HepG2 (cell line): Measurements from ENCODE around the gene STN1. TPM values are rescaled to one million over a fixed set of nuclear protein-coding genes. Genes with fewer than 3 reads are reported as not detected.
A peak's percentile ranks its signal among the peaks of the same experiment; 100 is the strongest.

Source experiments
- ATAC-seq: fragments of 200-7000 bp; cut with Tn5 transposase; 3 replicates; pipeline ENCODE4 v1.9.1; 2020; ENCODE audit warnings: mild to moderate bottlenecking, moderate library complexity
- BruUV-seq: library from RNA; stranded (reverse); fragments of 400-500 nt; replicated peaks from 2 replicates; lab custom pipeline; 2021; lab: Mats Ljungman, UMichigan
- CTCF ChIA-PET: fragments of 300-600 bp; formaldehyde crosslinking; extraction: SDS; loops from one replicate; lab custom pipeline; 2021; ENCODE audit warnings: low total read pairs, inconsistent platforms, low intra/inter-chr PET ratio; lab: Yijun Ruan, JAX
- POLR2A ChIA-PET: fragments of 350-600 bp; sonication (Branson Sonifier 250); formaldehyde crosslinking; loops from one replicate; lab custom pipeline; 2020; ENCODE audit warnings: antibody characterized with exemption, inconsistent platforms; lab: Yijun Ruan, JAX
- DNase-seq: peaks from one replicate; pipeline ENCODE4 v3.0.0-alpha.2; 2015; ENCODE audit warnings: low spot score
- FAIRE-seq: peaks from 3 replicates; lab custom pipeline; 2011; peaks lifted over from hg19 to GRCh38; lab: Jason Lieb, UNC
- H2AFZ ChIP-seq: one replicate; pipeline ENCODE4 v1.6.1; 2011; ENCODE audit warnings: low read length, inconsistent platforms
- H3K27ac ChIP-seq: fragments of 300-600 bp; 3 replicates; pipeline ENCODE4 v1.8.0; 2011; ENCODE audit warnings: mixed run types, mild to moderate bottlenecking, mixed read lengths, low read length, inconsistent platforms; ENCODE audit not compliant: insufficient read depth; ENCODE audit errors: extremely low read length
- H3K27me3 ChIP-seq, 2 experiments: fragments of 200-600 bp in 1 of 2; 2 replicates in 1 of 2; 3 replicates in 1 of 2; pipeline versions ENCODE4 v1.6.0 to v1.8.0; 2011; ENCODE audit warnings: low read length in 2 of 2, mild to moderate bottlenecking in 2 of 2, moderate library complexity in 2 of 2, inconsistent platforms in 1 of 2; ENCODE audit not compliant: insufficient read depth in 2 of 2, control insufficient read depth in 1 of 2
- H3K36me3 ChIP-seq, 2 experiments: fragments of 200-600 bp in 1 of 2; replicated peaks in 1 of 2; 2 replicates in 1 of 2; 3 replicates in 1 of 2; pipeline versions ENCODE4 v1.5.1 to v1.8.0; 2011; ENCODE audit warnings: low read length in 2 of 2, inconsistent platforms in 1 of 2; ENCODE audit not compliant: insufficient read depth in 2 of 2, control insufficient read depth in 1 of 2
- H3K4me1 ChIP-seq: 2 replicates; pipeline ENCODE4 v1.5.1; 2012; ENCODE audit warnings: low read length, inconsistent platforms; ENCODE audit not compliant: insufficient read depth
- H3K4me2 ChIP-seq: 2 replicates; pipeline ENCODE4 v1.6.0; 2011; ENCODE audit warnings: low read depth, low read length, inconsistent platforms
- H3K4me3 ChIP-seq, 3 experiments: fragments of 200-600 bp in 1 of 3; sonication (generic), shearing (Covaris generic) in 1 of 3; replicated peaks in 1 of 3; 2 replicates each; pipeline ENCODE4 v1.5.1; 2011 to 2016; ENCODE audit warnings: low read length in 3 of 3, inconsistent platforms in 2 of 3, low read depth in 2 of 3, mild to moderate bottlenecking in 2 of 3, control low read depth in 1 of 3, mixed read lengths in 1 of 3; ENCODE audit not compliant: insufficient read depth in 1 of 3
- H3K79me2 ChIP-seq: one replicate; pipeline ENCODE4 v1.6.1; 2011; ENCODE audit warnings: low read length, inconsistent platforms; ENCODE audit not compliant: insufficient read depth
- H3K9ac ChIP-seq: 2 replicates; pipeline ENCODE4 v1.6.0; 2011; ENCODE audit warnings: mild to moderate bottlenecking, low read depth, low read length, inconsistent platforms; ENCODE audit not compliant: insufficient read depth
- H3K9me3 ChIP-seq: 2 replicates; pipeline ENCODE4 v1.5.1; 2012; ENCODE audit warnings: mild to moderate bottlenecking, low read length
- H4K20me1 ChIP-seq: 2 replicates; pipeline ENCODE4 v1.6.0; 2011; ENCODE audit warnings: inconsistent platforms, mild to moderate bottlenecking, low read length, moderate library complexity; ENCODE audit not compliant: insufficient read depth
- RAD51 ChIP-seq: fragments of 450-650 bp; IDR thresholded peaks from 2 replicates; pipeline ENCODE4 v1.6.1; 2016; ENCODE audit warnings: borderline replicate concordance
- REPIN1 ChIP-seq: sonication (generic); formaldehyde crosslinking; IDR thresholded peaks from 2 replicates; pipeline ENCODE4 v1.8.0; 2022; ENCODE audit warnings: missing genetic modification reagents, low read depth, mild to moderate bottlenecking, borderline replicate concordance
- ZNF577 ChIP-seq: sonication (generic); formaldehyde crosslinking; IDR thresholded peaks from 2 replicates; pipeline ENCODE4 v1.4.0; 2020; ENCODE audit warnings: mild to moderate bottlenecking, low read depth, missing genetic modification reagents, borderline replicate concordance
- WGBS: methylation state at CpG from one replicate; pipeline ENCODE4 v1.1.6; 2017; ENCODE audit warnings: low lambda C conversion rate; 5-methylcytosine and 5-hydroxymethylcytosine counted together
- in situ Hi-C: cut with HindIII; loops from 2 replicates; pipeline ENCODE4 v1.10.0; 2017; ENCODE audit warnings: low pct_unique_long_range_greater_than_20kb; ENCODE audit not compliant: extremely low pct_ligation_motif_present
- intact Hi-C: fragments of 100-400 bp; cut with micrococcal nuclease; formaldehyde crosslinking; loops from one replicate; pipeline ENCODE4 v1.10.0; 2022; ENCODE audit not compliant: unreplicated experiment
- polyA plus RNA-seq, 8 experiments: library from polyadenylated mRNA; depleted of rRNA in 3 of 8; stranded (reverse) in 7 of 8; unstranded in 1 of 8; fragments of >200 nt; fragmentation: Illumina TruSeq in 4 of 8; extraction: Trizol in 4 of 8; gene quantifications; 2 replicates each; pipeline versions ENCODE4 v1.2.1 to v1.2.3, GENCODE V29; 2011 to 2016; ENCODE audit warnings: low read depth in 4 of 8, missing spikeins in 1 of 8, mixed read lengths in 1 of 8; ENCODE audit not compliant: insufficient read depth in 1 of 8
- total RNA-seq, 5 experiments: library from RNA; depleted of rRNA; stranded (reverse); fragments of >200 nt; fragmentation: Illumina TruSeq; extraction: Trizol; gene quantifications; 2 replicates each; pipeline ENCODE4 v1.2.3, GENCODE V29; 2016; ENCODE audit warnings: low read depth in 1 of 5
- TF ChIP-seq, protein P1 (sequence below): sonication (generic); formaldehyde crosslinking; IDR thresholded peaks from 2 replicates; pipeline ENCODE4 v1.4.0; 2020; ENCODE audit warnings: missing genetic modification reagents

STN1 gene
- total and polyA plus RNA-seq, 2 of the 13 experiments (the other 11 are each of a cell fraction or from before 2014, with no cell fraction given): 17.6 to 22.7 TPM

DNA sequence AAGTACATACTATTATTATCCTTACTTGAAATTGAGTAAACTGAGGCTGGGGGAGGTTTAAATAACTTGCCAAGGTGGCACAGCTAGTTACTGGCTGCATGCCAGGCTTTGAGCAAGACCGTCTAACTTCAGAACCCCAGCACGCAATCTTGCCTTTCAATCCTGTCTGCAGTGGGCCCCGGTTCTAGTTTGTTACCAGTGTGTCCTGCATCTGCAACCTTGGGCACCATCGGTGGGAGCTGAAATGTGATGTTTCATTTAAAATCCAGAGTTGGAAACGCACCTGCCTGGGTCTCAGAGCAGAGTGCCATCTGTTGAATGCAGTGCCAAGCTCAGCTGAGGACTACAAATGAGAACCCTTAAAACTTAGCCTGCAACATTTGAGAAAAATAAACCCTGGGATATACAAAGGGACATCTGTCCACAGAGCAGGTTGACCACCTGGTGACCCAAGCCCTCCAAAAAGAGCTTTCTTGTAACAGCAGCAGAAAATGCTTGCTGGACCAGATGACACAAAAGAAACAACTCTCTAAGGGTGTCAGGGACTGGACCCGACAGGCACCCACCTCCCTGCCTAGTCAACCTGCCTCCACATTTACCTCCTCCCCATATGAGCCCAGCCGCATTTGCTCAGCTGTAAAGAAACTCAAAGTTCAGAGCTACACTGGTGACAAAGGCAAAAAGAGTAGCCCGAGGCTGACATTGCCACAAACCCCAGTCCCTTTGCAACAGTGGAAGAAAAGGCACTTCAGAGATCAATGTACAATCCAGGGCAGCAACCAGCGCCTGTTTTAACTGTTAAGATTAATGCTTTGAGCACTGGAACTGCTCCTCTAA is 64.3 kb downstream of the STN1 start (continued):
- no peak for TF ChIP-seq ZNF577 (CRISPR knock-in tag)
- TF ChIP-seq REPIN1: peak; percentile 5; the same call in 1 of the 2 replicates

DNA sequence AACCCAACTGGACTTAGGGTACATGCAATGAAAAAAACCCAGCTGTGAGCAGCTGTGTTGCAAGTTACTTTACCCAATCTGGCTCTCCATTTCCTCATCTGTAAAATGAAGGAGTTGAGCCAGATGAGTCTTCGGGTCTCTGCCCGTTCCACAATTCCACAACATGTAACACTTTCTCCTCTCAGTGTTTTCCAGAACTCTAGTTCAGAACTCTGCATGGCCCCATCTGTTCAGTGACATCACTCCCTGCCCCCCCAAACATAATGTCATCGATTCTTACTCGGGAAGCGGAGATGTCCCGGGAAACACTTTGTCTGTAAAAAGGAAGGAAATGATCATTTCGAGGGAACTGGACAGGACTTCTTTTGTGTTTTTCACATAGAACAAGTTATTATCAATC is 65.1 kb downstream of the STN1 start:
- Histone ChIP-seq H3K9me3 (no peaks in the 10 kb centered on the region), H3K9ac (peak overlapping the region; percentile 74), H4K20me1 (peaks cover 39% of the 10 kb centered on the region), H3K4me2 (peak overlapping the region; percentile 94), H3K4me1 (peaks cover 75% of the 10 kb centered on the region), H3K36me3 (peaks cover 10 to 36% of the 10 kb centered on the region in 2 experiments), H3K27ac (peak overlapping the region; percentile 68), H3K79me2 (peaks cover 71% of the 10 kb centered on the region), H3K27me3 (no peaks in the 10 kb centered on the region; a peak in 1 of 5 replicates), H2AFZ (no peak overlapping the region), H3K4me3 (peak overlapping the region; percentile 87 to 93 (median 92); a peak in 5 of 6 replicates)
- CTCF ChIA-PET: no interaction called here
- ATAC-seq: no peak
- TSS peak; percentile 38 for BruUV-seq
- POLR2A ChIA-PET: interaction anchor here (1.1 to 6.8 kb wide), 6 partner anchors 10 to 60 kb away, joined by 3 to 107 read pairs (median 10); no protein-coding TSS in a partner anchor
- no peak for TF ChIP-seq RAD51
- TF ChIP-seq, protein P1, sequence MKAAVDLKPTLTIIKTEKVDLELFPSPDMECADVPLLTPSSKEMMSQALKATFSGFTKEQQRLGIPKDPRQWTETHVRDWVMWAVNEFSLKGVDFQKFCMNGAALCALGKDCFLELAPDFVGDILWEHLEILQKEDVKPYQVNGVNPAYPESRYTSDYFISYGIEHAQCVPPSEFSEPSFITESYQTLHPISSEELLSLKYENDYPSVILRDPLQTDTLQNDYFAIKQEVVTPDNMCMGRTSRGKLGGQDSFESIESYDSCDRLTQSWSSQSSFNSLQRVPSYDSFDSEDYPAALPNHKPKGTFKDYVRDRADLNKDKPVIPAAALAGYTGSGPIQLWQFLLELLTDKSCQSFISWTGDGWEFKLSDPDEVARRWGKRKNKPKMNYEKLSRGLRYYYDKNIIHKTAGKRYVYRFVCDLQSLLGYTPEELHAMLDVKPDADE: no peak
- in situ Hi-C loops (no loop called here), intact Hi-C loops (loop anchor here (5.0 kb wide), 1 partner anchor 36 kb away; no protein-coding TSS in a partner anchor)
- no peak for DNase-seq
- WGBS: 76% methylated on average over 7 of the region's 7 CpGs
- FAIRE-seq: no peak
